ENCODE measurements around the gene TMED1. TPM values are rescaled to one million over a fixed set of nuclear protein-coding genes. Genes with fewer than 3 reads are reported as not detected.

TMED1 gene
- total and polyA plus RNA-seq, 2 donors (not counting 3 experiments of a cell fraction or from before 2014, with no cell fraction given) = 31.2 to 60.4 TPM

- no peaks in the 10 kb centered on the region for H3K4me1 ChIP-seq (ENCODE audit: control insufficient read depth, extremely low read depth, insufficient read depth, low read length)
- peaks cover 16 to 53% of the 10 kb centered on the region in 2 experiments for H3K36me3 ChIP-seq (ENCODE audit: control insufficient read depth in 2 of 2, extremely low read depth in 1 of 2, insufficient read depth in 2 of 2, low read length in 2 of 2)
- BruUV-seq (replicated peaks) = no TSS peak
- H3K27me3 ChIP-seq (ENCODE audit: control insufficient read depth in 2 of 2, insufficient read depth in 2 of 2, low read length in 2 of 2) = no peaks in the 10 kb centered on the region
- no peaks in the 10 kb centered on the region for H3K79me2 ChIP-seq (ENCODE audit: control insufficient read depth, insufficient read depth, low read length)
- H3K9me3 ChIP-seq (replicated peaks; ENCODE audit: control insufficient read depth, insufficient read depth, low read length) = no peaks in the 10 kb centered on the region
- ChIA-PET CTCF (interaction anchor here (0.8 to 1.5 kb wide), 4 partner anchors 20 to 64 kb away, joined by 3 to 4 read pairs (median 4); no protein-coding TSS in a partner anchor), POLR2A (no interaction called here)
- no peak overlapping the region for H3K9ac ChIP-seq (replicated peaks; ENCODE audit: extremely low read depth, insufficient read depth, low read length)
- no peak overlapping the region for H2AFZ ChIP-seq (ENCODE audit: low read depth, low read length)
- FAIRE-seq (no peak), DNase-seq (ENCODE audit: low read depth, low spot score) (peak; percentile 28)
- H3K4me2 ChIP-seq (ENCODE audit: insufficient read depth, low read length) = no peak overlapping the region
- no peaks in the 10 kb centered on the region for H4K20me1 ChIP-seq (replicated peaks; ENCODE audit: control insufficient read depth, extremely low read depth, insufficient read depth, low read length)
- no peak overlapping the region for H3K27ac ChIP-seq (ENCODE audit: insufficient read depth, low read depth, low read length)
- dilution Hi-C loops (cut with MboI; ENCODE audit: extremely low pct_ligation_motif_present, low sequenced_read_pairs) = no loop called here
- H3K9me1 ChIP-seq (replicated peaks; ENCODE audit: control insufficient read depth, extremely low read depth, insufficient read depth, low read length) = no peaks in the 10 kb centered on the region
- intact Hi-C loops (cut with micrococcal nuclease) = no loop called here
- H3K4me3 ChIP-seq (replicated peaks in 1 of 3; ENCODE audit: insufficient read depth in 1 of 3, low read depth in 1 of 3, low read length in 3 of 3) = no peak overlapping the region
- TF ChIP-seq GATA2 (IDR thresholded peaks at IDR 0.05; ENCODE audit: insufficient read depth, insufficient read length, low read depth, low read length) = no peak
Measured at GRCh38 chr19:10800488-10800887, 35.5 kb downstream of the TMED1 start.

GRCh38 chr19:10797541-10798256 is 38.3 kb downstream of the TMED1 start:
- Histone ChIP-seq H4K20me1 (replicated peaks; ENCODE audit: control insufficient read depth, extremely low read depth, insufficient read depth, low read length) (no peaks in the 10 kb centered on the region), H3K27me3 (ENCODE audit: control insufficient read depth in 2 of 2, insufficient read depth in 2 of 2, low read length in 2 of 2) (no peaks in the 10 kb centered on the region), H3K4me2 (ENCODE audit: insufficient read depth, low read length) (no peak overlapping the region), H3K36me3 (ENCODE audit: control insufficient read depth in 2 of 2, extremely low read depth in 1 of 2, insufficient read depth in 2 of 2, low read length in 2 of 2) (peaks cover 11 to 50% of the 10 kb centered on the region in 2 experiments), H3K9ac (replicated peaks; ENCODE audit: extremely low read depth, insufficient read depth, low read length) (no peak overlapping the region), H2AFZ (ENCODE audit: low read depth, low read length) (no peak overlapping the region), H3K79me2 (ENCODE audit: control insufficient read depth, insufficient read depth, low read length) (no peaks in the 10 kb centered on the region), H3K9me3 (replicated peaks; ENCODE audit: control insufficient read depth, insufficient read depth, low read length) (no peaks in the 10 kb centered on the region), H3K4me3 (replicated peaks in 1 of 3; ENCODE audit: insufficient read depth in 1 of 3, low read depth in 1 of 3, low read length in 3 of 3) (no peak overlapping the region), H3K9me1 (replicated peaks; ENCODE audit: control insufficient read depth, extremely low read depth, insufficient read depth, low read length) (no peaks in the 10 kb centered on the region), H3K4me1 (ENCODE audit: control insufficient read depth, extremely low read depth, insufficient read depth, low read length) (no peaks in the 10 kb centered on the region), H3K27ac (ENCODE audit: insufficient read depth, low read depth, low read length) (no peak overlapping the region)
- ChIA-PET POLR2A (no interaction called here), CTCF (no interaction called here)
- FAIRE-seq (no peak), DNase-seq (ENCODE audit: low read depth, low spot score) (peak; percentile 48)
- TF ChIP-seq GATA2 (IDR thresholded peaks at IDR 0.05; ENCODE audit: insufficient read depth, insufficient read length, low read depth, low read length) (no peak), FOS (IDR thresholded peaks at IDR 0.05; ENCODE audit: borderline replicate concordance, insufficient read depth, low read length) (no peak), MYC (IDR thresholded peaks at IDR 0.05; ENCODE audit: low read depth, low read length) (no peak), POLR2A (IDR thresholded peaks at IDR 0.05; ENCODE audit: low read depth, low read length) (no peak), JUN (IDR thresholded peaks at IDR 0.05; ENCODE audit: borderline replicate concordance, insufficient read depth, insufficient read length, low read depth) (no peak), EZH2 (IDR thresholded peaks at IDR 0.05; ENCODE audit: borderline replicate concordance, low read depth, low read length, severe bottlenecking) (no peak), POLR2AphosphoS5 (IDR thresholded peaks at IDR 0.05; ENCODE audit: insufficient read depth, low read depth, low read length) (no peak)
- TF ChIP-seq, protein P1, sequence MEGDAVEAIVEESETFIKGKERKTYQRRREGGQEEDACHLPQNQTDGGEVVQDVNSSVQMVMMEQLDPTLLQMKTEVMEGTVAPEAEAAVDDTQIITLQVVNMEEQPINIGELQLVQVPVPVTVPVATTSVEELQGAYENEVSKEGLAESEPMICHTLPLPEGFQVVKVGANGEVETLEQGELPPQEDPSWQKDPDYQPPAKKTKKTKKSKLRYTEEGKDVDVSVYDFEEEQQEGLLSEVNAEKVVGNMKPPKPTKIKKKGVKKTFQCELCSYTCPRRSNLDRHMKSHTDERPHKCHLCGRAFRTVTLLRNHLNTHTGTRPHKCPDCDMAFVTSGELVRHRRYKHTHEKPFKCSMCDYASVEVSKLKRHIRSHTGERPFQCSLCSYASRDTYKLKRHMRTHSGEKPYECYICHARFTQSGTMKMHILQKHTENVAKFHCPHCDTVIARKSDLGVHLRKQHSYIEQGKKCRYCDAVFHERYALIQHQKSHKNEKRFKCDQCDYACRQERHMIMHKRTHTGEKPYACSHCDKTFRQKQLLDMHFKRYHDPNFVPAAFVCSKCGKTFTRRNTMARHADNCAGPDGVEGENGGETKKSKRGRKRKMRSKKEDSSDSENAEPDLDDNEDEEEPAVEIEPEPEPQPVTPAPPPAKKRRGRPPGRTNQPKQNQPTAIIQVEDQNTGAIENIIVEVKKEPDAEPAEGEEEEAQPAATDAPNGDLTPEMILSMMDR (IDR thresholded peaks at IDR 0.05; ENCODE audit: extremely low read depth in 1 of 2, insufficient read depth in 1 of 2, low read depth in 1 of 2, low read length in 2 of 2) = no peak
- TF ChIP-seq, protein P2, sequence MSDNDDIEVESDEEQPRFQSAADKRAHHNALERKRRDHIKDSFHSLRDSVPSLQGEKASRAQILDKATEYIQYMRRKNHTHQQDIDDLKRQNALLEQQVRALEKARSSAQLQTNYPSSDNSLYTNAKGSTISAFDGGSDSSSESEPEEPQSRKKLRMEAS (IDR thresholded peaks at IDR 0.05; ENCODE audit: insufficient read depth, insufficient read length) = no peak
- dilution Hi-C loops (cut with MboI; ENCODE audit: extremely low pct_ligation_motif_present, low sequenced_read_pairs) = no loop called here
- BruUV-seq (replicated peaks) = no TSS peak
- intact Hi-C loops (cut with micrococcal nuclease) = no loop called here

Measured in endothelial cell of umbilical vein (primary cell).